Mucosa of descending colon (tissue), 3 donors: ENCODE measurements around the gene COL9A3. TPM values are rescaled to one million over a fixed set of nuclear protein-coding genes. Genes with fewer than 3 reads are reported as not detected.
A peak's percentile ranks its signal among the peaks of the same experiment; 100 is the strongest.

Experiments
- ATAC-seq: fragments of 200-7000 bp; cut with Tn5 transposase; one replicate; pipeline ENCODE4 v1.9.1; 2020; ENCODE audit warnings: mild to moderate bottlenecking, moderate library complexity
- DNase-seq, 3 donors: peaks; one replicate each; pipeline ENCODE4 v3.0.0-alpha.2; 2020
- H3K36me3 ChIP-seq: fragments of 200-600 bp; one replicate; pipeline ENCODE4 v1.8.0; 2021; ENCODE audit warnings: low read depth, mild to moderate bottlenecking
- H3K4me1 ChIP-seq: fragments of 200-600 bp; one replicate; pipeline ENCODE4 v1.8.0; 2021; ENCODE audit warnings: low read depth, mild to moderate bottlenecking
- H3K4me3 ChIP-seq: fragments of 200-600 bp; one replicate; pipeline ENCODE4 v1.8.0; 2021; ENCODE audit warnings: mild to moderate bottlenecking
- H3K9me3 ChIP-seq: fragments of 200-600 bp; one replicate; pipeline ENCODE4 v1.8.0; 2021; ENCODE audit warnings: mild to moderate bottlenecking
- CTCF ChIP-seq: fragments of 200-600 bp; IDR thresholded peaks from one replicate; pipeline ENCODE4 v1.8.0; 2022; ENCODE audit warnings: antibody characterized with exemption, mild to moderate bottlenecking
- intact Hi-C, 2 donors: fragments of 100-400 bp; cut with DNase I in 1 of 2; cut with micrococcal nuclease in 1 of 2; formaldehyde crosslinking; loops; one replicate each; pipeline versions ENCODE4 v1.11.0 to v1.11.1; 2022; cut with DNase I, micrococcal nuclease
- total RNA-seq, 3 donors: library from RNA; stranded (reverse); fragmentation: NEBNext Ultra II Directional in 2 of 3; extraction: Animal tissue kit (Norgen Biotek cat#: 25700) in 2 of 3; gene quantifications; one replicate each; pipeline versions ENCODE4 v1.2.1 to v1.2.4, GENCODE V29; 2021 to 2023
- donor health status: DM: no; HTN: no; CAD: no; lungs with moderate emphysema.
- donor health status: DM: no; HTN: no; CAD: no.
- donor health status: DM: no; HTN: yes; CAD: no.

COL9A3 gene
- total RNA-seq, 3 donors from 2014 or later: 0.70 to 12.4 (median 2.3) TPM

DNA sequence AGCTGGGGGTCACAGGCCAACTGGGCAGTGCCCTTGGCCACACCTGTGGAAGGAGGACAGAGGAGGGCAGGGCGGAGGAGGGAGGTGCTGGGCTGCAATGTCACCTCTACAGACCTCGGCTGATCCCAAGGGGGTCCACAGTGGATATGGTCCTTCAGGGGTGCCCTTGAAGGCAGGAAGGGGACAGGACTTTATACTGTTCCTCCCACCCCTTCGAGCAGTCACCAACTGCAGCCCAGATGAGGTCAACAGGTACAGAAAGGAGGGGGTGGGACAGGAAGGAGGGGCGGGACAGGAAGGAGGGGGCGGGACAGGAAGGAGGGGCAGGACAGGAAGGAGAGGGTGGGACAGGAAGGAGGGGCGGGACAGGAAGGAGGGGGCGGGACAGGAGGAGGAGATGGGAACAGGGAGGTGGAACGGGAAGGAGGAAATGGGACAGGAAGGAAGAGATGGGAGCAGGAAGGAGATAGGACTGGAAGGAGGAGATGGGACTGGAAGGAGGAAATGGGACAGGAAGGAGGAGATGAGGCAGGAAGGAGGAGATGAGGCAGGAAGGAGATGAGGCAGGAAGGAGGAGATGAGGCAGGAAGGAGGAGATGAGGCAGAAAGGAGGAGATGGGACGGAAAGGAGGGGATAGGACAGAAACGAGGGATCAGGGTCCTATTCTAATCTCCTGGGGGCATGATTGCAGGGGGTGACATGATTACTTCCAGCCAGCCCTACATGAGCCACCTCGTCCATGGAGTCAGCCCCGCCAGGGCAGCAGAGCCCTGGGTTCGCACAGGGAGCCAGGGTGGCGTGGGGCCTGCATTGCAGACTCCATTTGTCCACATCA, 39.9 kb upstream of the COL9A3 start:
- peak; percentile 45 to 82 (median 63) for DNase-seq
- intact Hi-C loops: no loop called here

DNA sequence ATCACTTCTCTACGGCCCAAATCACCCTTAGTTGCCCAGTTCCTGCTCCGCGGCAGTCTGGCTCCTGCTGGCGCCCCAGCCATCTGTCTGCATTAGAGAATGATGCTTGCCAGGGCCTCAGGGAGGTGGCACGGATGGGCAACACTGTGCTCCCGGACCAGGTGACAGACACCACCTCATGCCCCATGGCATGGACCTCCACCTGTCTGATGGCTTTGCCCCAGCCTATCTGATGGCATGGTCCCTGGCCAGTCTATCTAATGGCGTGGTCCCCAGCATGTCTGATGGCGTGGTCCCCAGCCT, 39.4 kb upstream of the COL9A3 start:
- H3K4me3 ChIP-seq: no peak overlapping the region
- TF ChIP-seq CTCF: no peak
- intact Hi-C loops: no loop called here
- ATAC-seq (no peak), DNase-seq (no peak)
- peaks cover 3% of the 10 kb centered on the region for H3K4me1 ChIP-seq
- H3K9me3 ChIP-seq: no peaks in the 10 kb centered on the region
- no peaks in the 10 kb centered on the region for H3K36me3 ChIP-seq

More for the DNA sequence above, 39.9 kb upstream of the COL9A3 start:
- H3K9me3 ChIP-seq: no peaks in the 10 kb centered on the region
- no peak for TF ChIP-seq CTCF
- H3K4me1 ChIP-seq: peaks cover 3% of the 10 kb centered on the region
- peak; percentile 82 for ATAC-seq
- no peaks in the 10 kb centered on the region for H3K36me3 ChIP-seq
- H3K4me3 ChIP-seq: no peak overlapping the region

DNA sequence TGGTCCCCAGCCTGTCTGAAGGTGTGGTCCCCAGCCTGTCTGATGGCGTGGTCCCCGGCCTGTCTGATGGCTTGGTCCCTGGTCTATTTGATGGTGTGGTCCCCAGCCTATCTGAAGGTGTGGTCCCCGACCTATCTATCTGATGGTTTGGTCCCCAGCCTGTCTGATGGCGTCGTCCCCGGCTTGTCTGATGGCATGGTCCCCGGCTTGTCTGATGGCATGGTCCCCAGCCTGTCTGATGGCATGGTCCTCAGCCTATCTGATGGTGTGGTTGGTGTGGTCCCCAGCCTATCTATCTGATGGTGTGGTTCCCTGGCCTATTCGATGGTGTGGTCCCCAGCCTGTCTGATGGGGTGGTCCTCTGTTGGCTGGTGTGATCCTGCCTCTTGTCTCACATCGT, 38.8 kb upstream of the COL9A3 start:
- intact Hi-C loops: no loop called here
- no peak for ATAC-seq

GRCh38 chr20:62778601-62779416, 38.0 kb upstream of the COL9A3 start:
- no peak for ATAC-seq

More for the DNA sequence above, 38.8 kb upstream of the COL9A3 start:
- peaks cover 3% of the 10 kb centered on the region for H3K4me1 ChIP-seq
- no peak for DNase-seq
- no peak for TF ChIP-seq CTCF
- H3K36me3 ChIP-seq: no peaks in the 10 kb centered on the region
- H3K4me3 ChIP-seq: no peak overlapping the region
- no peaks in the 10 kb centered on the region for H3K9me3 ChIP-seq

GRCh38 chr20:62779417-62779685, 37.5 kb upstream of the COL9A3 start:
- DNase-seq: no peak
- intact Hi-C loops: no loop called here
- ATAC-seq: no peak

More at GRCh38 chr20:62778601-62779416, 38.0 kb upstream of the COL9A3 start:
- Histone ChIP-seq H3K9me3 (no peaks in the 10 kb centered on the region), H3K36me3 (no peaks in the 10 kb centered on the region), H3K4me3 (no peak overlapping the region), H3K4me1 (peaks cover 3% of the 10 kb centered on the region)
- DNase-seq: no peak
- intact Hi-C loops: no loop called here
- no peak for TF ChIP-seq CTCF

More at GRCh38 chr20:62779417-62779685, 37.5 kb upstream of the COL9A3 start:
- no peak for TF ChIP-seq CTCF
- H3K36me3 ChIP-seq: no peaks in the 10 kb centered on the region
- no peaks in the 10 kb centered on the region for H3K9me3 ChIP-seq
- no peak overlapping the region for H3K4me3 ChIP-seq
- H3K4me1 ChIP-seq: peaks cover 3% of the 10 kb centered on the region
